K562 (cell line): ENCODE data around the gene EXOG. TPM values are rescaled to one million over a fixed set of nuclear protein-coding genes. Genes with fewer than 3 reads are reported as not detected.

ENCODE experiments used
- ETV5 ChIP-seq: sonication (generic); formaldehyde crosslinking; IDR thresholded peaks from 2 replicates; pipeline ENCODE4 v1.4.0; 2020; ENCODE audit warnings: low read depth, mild to moderate bottlenecking, missing genetic modification reagents
- KAT8 ChIP-seq: fragments of 450-650 bp; IDR thresholded peaks from 2 replicates; pipeline ENCODE4 v1.6.1; 2016; ENCODE audit warnings: low read depth, mild to moderate bottlenecking
- KDM1A ChIP-seq, 2 experiments: fragments of 450-650 bp; IDR thresholded peaks; 2 replicates each; pipeline ENCODE4 v1.6.1; 2016; ENCODE audit warnings: mild to moderate bottlenecking in 2 of 2
- KLF16 ChIP-seq: IDR thresholded peaks from 2 replicates; pipeline ENCODE4 v1.6.1; 2016; ENCODE audit warnings: antibody characterized with exemption
- LARP7 ChIP-seq: fragments of 450-650 bp; IDR thresholded peaks from 2 replicates; pipeline ENCODE4 v1.6.1; 2016
- NCOA6 ChIP-seq: fragments of 450-650 bp; IDR thresholded peaks from 2 replicates; pipeline ENCODE4 v1.6.1; 2017; ENCODE audit warnings: mild to moderate bottlenecking
- NCOR1 ChIP-seq: fragments of 450-650 bp; IDR thresholded peaks from 2 replicates; pipeline ENCODE4 v1.6.1; 2016; ENCODE audit warnings: mild to moderate bottlenecking, moderate library complexity
- NFIX ChIP-seq: fragments of 250-450 bp; sonication (Bioruptor Pico); IDR thresholded peaks from 2 replicates; pipeline ENCODE4 v1.4.0; 2020; ENCODE audit warnings: low read depth, mild to moderate bottlenecking, moderate library complexity
- POLR2A ChIP-seq: fragments of 450-650 bp; conservative IDR thresholded peaks from 2 replicates; pipeline ENCODE4 v1.6.1; 2016
- STAT5A ChIP-seq: IDR thresholded peaks from 2 replicates; pipeline ENCODE4 v1.6.1; 2012; ENCODE audit warnings: low read length, inconsistent platforms, borderline replicate concordance
- YY1 ChIP-seq, 3 experiments: IDR thresholded peaks; 2 replicates each; pipeline ENCODE4 v1.6.1; 2011; ENCODE audit warnings: low read length in 2 of 3, mild to moderate bottlenecking in 2 of 3, moderate library complexity in 2 of 3, borderline replicate concordance in 1 of 3, control low read depth in 1 of 3, low read depth in 1 of 3; ENCODE audit not compliant: insufficient read depth in 3 of 3, insufficient replicate concordance in 2 of 3, control insufficient read depth in 1 of 3, insufficient read length in 1 of 3; ENCODE audit errors: extremely low read depth in 1 of 3
- ZNF184 ChIP-seq: sonication (generic); formaldehyde crosslinking; IDR thresholded peaks from 2 replicates; pipeline ENCODE4 v1.5.0; 2020; ENCODE audit warnings: missing genetic modification reagents
- ZNF282 ChIP-seq: sonication (generic); formaldehyde crosslinking; IDR thresholded peaks from 2 replicates; pipeline ENCODE4 v1.8.1; 2023; ENCODE audit warnings: missing genetic modification reagents
- ZNF696 ChIP-seq: fragments of 250-450 bp; sonication (Bioruptor Pico); conservative IDR thresholded peaks from 2 replicates; pipeline ENCODE4 v1.4.0; 2020; ENCODE audit warnings: mild to moderate bottlenecking, moderate library complexity
- polyA plus RNA-seq, 8 experiments: library from polyadenylated mRNA; depleted of rRNA in 4 of 8; stranded (reverse) in 5 of 8; unstranded in 3 of 8; fragments of >200 nt; fragmentation: Nextera tagmentation in 2 of 8; fragmentation: Illumina TruSeq in 1 of 8; extraction: Ambion mirVana in 2 of 8; extraction: Trizol in 1 of 8; gene quantifications; 2 replicates each; pipeline versions ENCODE4 v1.2.1 to v1.2.3, GENCODE V29; 2011 to 2014; ENCODE audit warnings: inconsistent platforms in 1 of 8, missing spikeins in 1 of 8
- total RNA-seq, 7 experiments: library from RNA; depleted of rRNA in 6 of 7; stranded (reverse); fragments of >200 nt in 6 of 7; fragmentation: Illumina TruSeq in 2 of 7; extraction: Trizol in 2 of 7; gene quantifications; 2 replicates each; pipeline versions ENCODE4 v1.2.1 to v1.2.3, GENCODE V29; 2011 to 2021; ENCODE audit warnings: low replicate concordance in 1 of 7
- TF ChIP-seq, protein P1 (sequence below): fragments of 450-650 bp; IDR thresholded peaks from 2 replicates; pipeline ENCODE4 v1.6.1; 2016; ENCODE audit warnings: mild to moderate bottlenecking, moderate library complexity
- TF ChIP-seq, protein P2 (sequence below): fragments of 250-450 bp; sonication (Bioruptor Pico); IDR thresholded peaks from 2 replicates; pipeline ENCODE4 v1.8.0; 2021; ENCODE audit warnings: moderate library complexity, mild to moderate bottlenecking, inconsistent platforms

The EXOG gene
- total and polyA plus RNA-seq, 9 of the 15 experiments (the other 6 are each of a cell fraction or from before 2014, with no cell fraction given): 10.8 to 21.7 (median 14.8) TPM

DNA sequence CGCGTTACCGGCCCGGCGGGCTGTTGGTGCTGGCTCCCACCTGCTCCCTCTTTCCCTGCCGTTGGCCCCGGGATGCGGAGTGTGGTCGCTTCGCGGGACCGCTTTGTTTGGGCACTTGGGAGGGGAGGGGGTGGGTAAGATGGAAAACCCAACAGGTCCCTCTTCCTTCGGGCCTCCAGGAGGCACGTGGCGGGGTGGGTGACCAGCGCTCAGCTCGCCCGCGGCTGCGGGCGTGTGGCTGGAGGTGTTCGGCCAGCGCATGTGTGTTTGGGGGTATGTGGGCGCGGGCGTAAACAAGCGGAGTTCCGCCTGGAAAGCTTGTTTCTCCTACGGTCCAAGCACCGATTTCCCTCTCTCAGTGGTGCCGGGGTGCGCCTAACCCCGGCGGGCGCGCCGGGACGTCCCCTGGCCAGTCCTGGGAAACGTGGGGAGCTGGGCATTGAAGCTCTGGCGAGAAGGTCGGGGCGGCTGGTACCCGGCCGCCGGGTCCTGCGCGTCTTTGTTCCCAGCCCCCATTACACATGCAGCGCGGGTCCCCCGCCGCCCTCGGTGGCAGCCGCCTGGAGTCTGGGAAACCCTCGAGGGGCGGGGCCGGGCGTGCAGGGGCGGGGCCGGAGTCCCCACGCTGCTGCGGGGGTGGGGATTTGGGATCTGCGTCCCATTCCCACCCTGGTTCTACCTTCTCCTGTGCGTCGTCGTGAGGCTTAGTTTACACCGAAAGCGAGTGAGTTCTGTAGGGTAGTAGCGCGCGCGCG lies 41.1 kb upstream of the EXOG start (continued):
- TF ChIP-seq, protein P1, sequence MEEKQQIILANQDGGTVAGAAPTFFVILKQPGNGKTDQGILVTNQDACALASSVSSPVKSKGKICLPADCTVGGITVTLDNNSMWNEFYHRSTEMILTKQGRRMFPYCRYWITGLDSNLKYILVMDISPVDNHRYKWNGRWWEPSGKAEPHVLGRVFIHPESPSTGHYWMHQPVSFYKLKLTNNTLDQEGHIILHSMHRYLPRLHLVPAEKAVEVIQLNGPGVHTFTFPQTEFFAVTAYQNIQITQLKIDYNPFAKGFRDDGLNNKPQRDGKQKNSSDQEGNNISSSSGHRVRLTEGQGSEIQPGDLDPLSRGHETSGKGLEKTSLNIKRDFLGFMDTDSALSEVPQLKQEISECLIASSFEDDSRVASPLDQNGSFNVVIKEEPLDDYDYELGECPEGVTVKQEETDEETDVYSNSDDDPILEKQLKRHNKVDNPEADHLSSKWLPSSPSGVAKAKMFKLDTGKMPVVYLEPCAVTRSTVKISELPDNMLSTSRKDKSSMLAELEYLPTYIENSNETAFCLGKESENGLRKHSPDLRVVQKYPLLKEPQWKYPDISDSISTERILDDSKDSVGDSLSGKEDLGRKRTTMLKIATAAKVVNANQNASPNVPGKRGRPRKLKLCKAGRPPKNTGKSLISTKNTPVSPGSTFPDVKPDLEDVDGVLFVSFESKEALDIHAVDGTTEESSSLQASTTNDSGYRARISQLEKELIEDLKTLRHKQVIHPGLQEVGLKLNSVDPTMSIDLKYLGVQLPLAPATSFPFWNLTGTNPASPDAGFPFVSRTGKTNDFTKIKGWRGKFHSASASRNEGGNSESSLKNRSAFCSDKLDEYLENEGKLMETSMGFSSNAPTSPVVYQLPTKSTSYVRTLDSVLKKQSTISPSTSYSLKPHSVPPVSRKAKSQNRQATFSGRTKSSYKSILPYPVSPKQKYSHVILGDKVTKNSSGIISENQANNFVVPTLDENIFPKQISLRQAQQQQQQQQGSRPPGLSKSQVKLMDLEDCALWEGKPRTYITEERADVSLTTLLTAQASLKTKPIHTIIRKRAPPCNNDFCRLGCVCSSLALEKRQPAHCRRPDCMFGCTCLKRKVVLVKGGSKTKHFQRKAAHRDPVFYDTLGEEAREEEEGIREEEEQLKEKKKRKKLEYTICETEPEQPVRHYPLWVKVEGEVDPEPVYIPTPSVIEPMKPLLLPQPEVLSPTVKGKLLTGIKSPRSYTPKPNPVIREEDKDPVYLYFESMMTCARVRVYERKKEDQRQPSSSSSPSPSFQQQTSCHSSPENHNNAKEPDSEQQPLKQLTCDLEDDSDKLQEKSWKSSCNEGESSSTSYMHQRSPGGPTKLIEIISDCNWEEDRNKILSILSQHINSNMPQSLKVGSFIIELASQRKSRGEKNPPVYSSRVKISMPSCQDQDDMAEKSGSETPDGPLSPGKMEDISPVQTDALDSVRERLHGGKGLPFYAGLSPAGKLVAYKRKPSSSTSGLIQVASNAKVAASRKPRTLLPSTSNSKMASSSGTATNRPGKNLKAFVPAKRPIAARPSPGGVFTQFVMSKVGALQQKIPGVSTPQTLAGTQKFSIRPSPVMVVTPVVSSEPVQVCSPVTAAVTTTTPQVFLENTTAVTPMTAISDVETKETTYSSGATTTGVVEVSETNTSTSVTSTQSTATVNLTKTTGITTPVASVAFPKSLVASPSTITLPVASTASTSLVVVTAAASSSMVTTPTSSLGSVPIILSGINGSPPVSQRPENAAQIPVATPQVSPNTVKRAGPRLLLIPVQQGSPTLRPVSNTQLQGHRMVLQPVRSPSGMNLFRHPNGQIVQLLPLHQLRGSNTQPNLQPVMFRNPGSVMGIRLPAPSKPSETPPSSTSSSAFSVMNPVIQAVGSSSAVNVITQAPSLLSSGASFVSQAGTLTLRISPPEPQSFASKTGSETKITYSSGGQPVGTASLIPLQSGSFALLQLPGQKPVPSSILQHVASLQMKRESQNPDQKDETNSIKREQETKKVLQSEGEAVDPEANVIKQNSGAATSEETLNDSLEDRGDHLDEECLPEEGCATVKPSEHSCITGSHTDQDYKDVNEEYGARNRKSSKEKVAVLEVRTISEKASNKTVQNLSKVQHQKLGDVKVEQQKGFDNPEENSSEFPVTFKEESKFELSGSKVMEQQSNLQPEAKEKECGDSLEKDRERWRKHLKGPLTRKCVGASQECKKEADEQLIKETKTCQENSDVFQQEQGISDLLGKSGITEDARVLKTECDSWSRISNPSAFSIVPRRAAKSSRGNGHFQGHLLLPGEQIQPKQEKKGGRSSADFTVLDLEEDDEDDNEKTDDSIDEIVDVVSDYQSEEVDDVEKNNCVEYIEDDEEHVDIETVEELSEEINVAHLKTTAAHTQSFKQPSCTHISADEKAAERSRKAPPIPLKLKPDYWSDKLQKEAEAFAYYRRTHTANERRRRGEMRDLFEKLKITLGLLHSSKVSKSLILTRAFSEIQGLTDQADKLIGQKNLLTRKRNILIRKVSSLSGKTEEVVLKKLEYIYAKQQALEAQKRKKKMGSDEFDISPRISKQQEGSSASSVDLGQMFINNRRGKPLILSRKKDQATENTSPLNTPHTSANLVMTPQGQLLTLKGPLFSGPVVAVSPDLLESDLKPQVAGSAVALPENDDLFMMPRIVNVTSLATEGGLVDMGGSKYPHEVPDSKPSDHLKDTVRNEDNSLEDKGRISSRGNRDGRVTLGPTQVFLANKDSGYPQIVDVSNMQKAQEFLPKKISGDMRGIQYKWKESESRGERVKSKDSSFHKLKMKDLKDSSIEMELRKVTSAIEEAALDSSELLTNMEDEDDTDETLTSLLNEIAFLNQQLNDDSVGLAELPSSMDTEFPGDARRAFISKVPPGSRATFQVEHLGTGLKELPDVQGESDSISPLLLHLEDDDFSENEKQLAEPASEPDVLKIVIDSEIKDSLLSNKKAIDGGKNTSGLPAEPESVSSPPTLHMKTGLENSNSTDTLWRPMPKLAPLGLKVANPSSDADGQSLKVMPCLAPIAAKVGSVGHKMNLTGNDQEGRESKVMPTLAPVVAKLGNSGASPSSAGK: peak; percentile 97
- TF ChIP-seq YY1 (IDR thresholded peaks at IDR 0.05; ENCODE audit: borderline replicate concordance in 1 of 3, control insufficient read depth in 1 of 3, extremely low read depth in 1 of 3, insufficient read depth in 3 of 3, insufficient read length in 1 of 3, insufficient replicate concordance in 2 of 3, low read depth in 1 of 3, low read length in 2 of 3) (peak in 1 of 3 experiments; percentile 16), ETV5 (0 out of 2 replicates have a peak, but pooled peaks have one; percentile 36), ZNF282 (CRISPR knock-in tag) (no peak), NCOA6 (no peak), KDM1A (IDR thresholded peaks at IDR 0.05) (no peak), LARP7 (no peak), POLR2A (peak; percentile 29; the same call in 1 of the 2 replicates), ZNF184 (CRISPR knock-in tag) (no peak), STAT5A (no peak), NCOR1 (no peak), KLF16 (no peak), NFIX (CRISPR knock-in tag) (no peak), ZNF696 (CRISPR knock-in tag) (no peak), KAT8 (no peak)
- TF ChIP-seq, protein P2, sequence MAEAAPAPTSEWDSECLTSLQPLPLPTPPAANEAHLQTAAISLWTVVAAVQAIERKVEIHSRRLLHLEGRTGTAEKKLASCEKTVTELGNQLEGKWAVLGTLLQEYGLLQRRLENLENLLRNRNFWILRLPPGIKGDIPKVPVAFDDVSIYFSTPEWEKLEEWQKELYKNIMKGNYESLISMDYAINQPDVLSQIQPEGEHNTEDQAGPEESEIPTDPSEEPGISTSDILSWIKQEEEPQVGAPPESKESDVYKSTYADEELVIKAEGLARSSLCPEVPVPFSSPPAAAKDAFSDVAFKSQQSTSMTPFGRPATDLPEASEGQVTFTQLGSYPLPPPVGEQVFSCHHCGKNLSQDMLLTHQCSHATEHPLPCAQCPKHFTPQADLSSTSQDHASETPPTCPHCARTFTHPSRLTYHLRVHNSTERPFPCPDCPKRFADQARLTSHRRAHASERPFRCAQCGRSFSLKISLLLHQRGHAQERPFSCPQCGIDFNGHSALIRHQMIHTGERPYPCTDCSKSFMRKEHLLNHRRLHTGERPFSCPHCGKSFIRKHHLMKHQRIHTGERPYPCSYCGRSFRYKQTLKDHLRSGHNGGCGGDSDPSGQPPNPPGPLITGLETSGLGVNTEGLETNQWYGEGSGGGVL: no peak
